ENCODE measurements around the gene AURKB.

- TF ChIP-seq POLR2A (IDR thresholded peaks at IDR 0.05) (peak in 3 of 4 donors; percentile 29 to 81 (median 60)), CTCF (IDR thresholded peaks at IDR 0.05) (no peak)
These were observed 18.1 kb downstream of the AURKB start for GRCh38 chr17:8192070-8192815.
